ENCODE measurements around the gene AOPEP. TPM values are rescaled to one million over a fixed set of nuclear protein-coding genes. Genes with fewer than 3 reads are reported as not detected.

Gene AOPEP
- polyA plus RNA-seq, 1 donor from 2014 or later, result 10.0 TPM

GRCh38 chr9:95083086-95083768, 356.7 kb downstream of the AOPEP start:
- TF ChIP-seq EZH2 (IDR thresholded peaks at IDR 0.05; ENCODE audit: borderline replicate concordance, insufficient read depth, low read length, poor library complexity, severe bottlenecking) (no peak), MXI1 (conservative IDR thresholded peaks at IDR 0.05; ENCODE audit: poor library complexity, severe bottlenecking) (no peak), RAD21 (conservative IDR thresholded peaks at IDR 0.05) (no peak), TAF1 (IDR thresholded peaks at IDR 0.05; ENCODE audit: low read depth) (no peak), SMC3 (conservative IDR thresholded peaks at IDR 0.05; ENCODE audit: poor library complexity) (no peak), CTCF (IDR thresholded peaks at IDR 0.05; ENCODE audit: poor library complexity, severe bottlenecking) (no peak), REST (IDR thresholded peaks at IDR 0.05; ENCODE audit: borderline replicate concordance) (no peak), POLR2AphosphoS5 (IDR thresholded peaks at IDR 0.05) (no peak), EP300 (conservative IDR thresholded peaks at IDR 0.05; ENCODE audit: poor library complexity, severe bottlenecking) (no peak)

GRCh38 chr9:95084254-95084934, 357.9 kb downstream of the AOPEP start:
- Histone ChIP-seq H3K9ac (ENCODE audit: low read length) (no peak overlapping the region), H3K4me3 (ENCODE audit: low read length) (no peak overlapping the region), H3K79me2 (replicated peaks; ENCODE audit: insufficient read depth, low read length) (no peaks in the 10 kb centered on the region), H2AFZ (ENCODE audit: low read depth, low read length) (no peak overlapping the region), H3K9me3 (ENCODE audit: low read length) (no peaks in the 10 kb centered on the region), H3K27me3 (ENCODE audit: insufficient read depth, low read depth, low read length) (no peaks in the 10 kb centered on the region), H3K27ac (ENCODE audit: low read length) (no peak overlapping the region), H3K9me2 (ENCODE audit: insufficient read depth, low read length) (no peaks in the 10 kb centered on the region), H4K20me1 (ENCODE audit: insufficient read depth) (no peaks in the 10 kb centered on the region), H3K4me2 (ENCODE audit: low read length) (no peak overlapping the region), H3F3A (ENCODE audit: insufficient read depth, low read length, poor library complexity, severe bottlenecking) (no peaks in the 10 kb centered on the region), H3K36me3 (ENCODE audit: insufficient read depth, low read length) (no peaks in the 10 kb centered on the region)
- TF ChIP-seq EZH2 (IDR thresholded peaks at IDR 0.05; ENCODE audit: borderline replicate concordance, insufficient read depth, low read length, poor library complexity, severe bottlenecking) (no peak), RAD21 (conservative IDR thresholded peaks at IDR 0.05) (no peak), SMC3 (conservative IDR thresholded peaks at IDR 0.05; ENCODE audit: poor library complexity) (no peak), EP300 (conservative IDR thresholded peaks at IDR 0.05; ENCODE audit: poor library complexity, severe bottlenecking) (no peak), REST (IDR thresholded peaks at IDR 0.05; ENCODE audit: borderline replicate concordance) (no peak), CTCF (IDR thresholded peaks at IDR 0.05; ENCODE audit: poor library complexity, severe bottlenecking) (no peak), TAF1 (IDR thresholded peaks at IDR 0.05; ENCODE audit: low read depth) (no peak), POLR2AphosphoS5 (IDR thresholded peaks at IDR 0.05) (no peak), MXI1 (conservative IDR thresholded peaks at IDR 0.05; ENCODE audit: poor library complexity, severe bottlenecking) (no peak)

More at GRCh38 chr9:95083086-95083768, 356.7 kb downstream of the AOPEP start:
- no peaks in the 10 kb centered on the region for H3K36me3 ChIP-seq (ENCODE audit: insufficient read depth, low read length)
- H3K4me2 ChIP-seq (ENCODE audit: low read length), result no peak overlapping the region
- H3F3A ChIP-seq (ENCODE audit: insufficient read depth, low read length, poor library complexity, severe bottlenecking), result no peaks in the 10 kb centered on the region
- no peaks in the 10 kb centered on the region for H3K79me2 ChIP-seq (replicated peaks; ENCODE audit: insufficient read depth, low read length)
- H3K4me3 ChIP-seq (ENCODE audit: low read length), result no peak overlapping the region
- no peaks in the 10 kb centered on the region for H3K9me3 ChIP-seq (ENCODE audit: low read length)
- H4K20me1 ChIP-seq (ENCODE audit: insufficient read depth), result no peaks in the 10 kb centered on the region
- H3K27me3 ChIP-seq (ENCODE audit: insufficient read depth, low read depth, low read length), result no peaks in the 10 kb centered on the region
- no peaks in the 10 kb centered on the region for H3K9me2 ChIP-seq (ENCODE audit: insufficient read depth, low read length)
- no peak overlapping the region for H3K9ac ChIP-seq (ENCODE audit: low read length)
- H3K27ac ChIP-seq (ENCODE audit: low read length), result no peak overlapping the region
- no peak overlapping the region for H2AFZ ChIP-seq (ENCODE audit: low read depth, low read length)
